Fibroblast of pulmonary artery (primary cell): Measurements from ENCODE around the gene FILIP1L.
"Not testable (repeated sequence)": the region's sequence is repeated elsewhere in the genome, so short reads cannot be mapped to it uniquely, and the experiment has no call there.

Experiments
- DNase-seq: peaks from one replicate; pipeline ENCODE4 v3.0.0-alpha.2; 2010; ENCODE audit warnings: low read depth
- H3K4me3 ChIP-seq: replicated peaks from 2 replicates; pipeline ENCODE4 v1.5.1; 2011; ENCODE audit warnings: low read depth, mild to moderate bottlenecking, control low read depth, low read length, moderate library complexity
- CTCF ChIP-seq: IDR thresholded peaks from 2 replicates; pipeline ENCODE4 v1.5.1; 2011; ENCODE audit warnings: mild to moderate bottlenecking, control low read depth, low read length, inconsistent platforms; ENCODE audit errors: missing control alignments

Gene FILIP1L

GRCh38 chr3:100102757-100103156 is 11.5 kb downstream of the FILIP1L start:
- no peak for TF ChIP-seq CTCF
- H3K4me3 ChIP-seq: no peak overlapping the region
- no peak for DNase-seq

GRCh38 chr3:100100425-100100824 is 13.9 kb downstream of the FILIP1L start:
- DNase-seq: no peak
- TF ChIP-seq CTCF: no peak
- H3K4me3 ChIP-seq: no peak overlapping the region

- DNase-seq: no peak
- no peak for TF ChIP-seq CTCF
- no peak overlapping the region for H3K4me3 ChIP-seq
Measured at GRCh38 chr3:100099621-100100020, 14.7 kb downstream of the FILIP1L start.

- no peak overlapping the region for H3K4me3 ChIP-seq
- DNase-seq: no peak
- no peak for TF ChIP-seq CTCF
Measured at GRCh38 chr3:100098784-100099070, 15.6 kb downstream of the FILIP1L start.

- TF ChIP-seq CTCF: no peak
- DNase-seq: no peak
- no peak overlapping the region for H3K4me3 ChIP-seq
Measured at GRCh38 chr3:100097919-100098783, 16.1 kb downstream of the FILIP1L start.

- DNase-seq: no peak
- no peak overlapping the region for H3K4me3 ChIP-seq
- no peak for TF ChIP-seq CTCF
Measured at GRCh38 chr3:100096866-100097265, 17.4 kb downstream of the FILIP1L start.

- DNase-seq, H3K4me3 ChIP-seq: not testable (repeated sequence)
Measured at GRCh38 chr3:100096286-100096685, 18.0 kb downstream of the FILIP1L start.
